Measurements from ENCODE around the gene ALDH1B1.
"Not testable (repeated sequence)": the region's sequence is repeated elsewhere in the genome, so short reads cannot be mapped to it uniquely, and the experiment has no call there.

ALDH1B1 gene

GRCh38 chr9:38386319-38386895 is 6.1 kb upstream of the ALDH1B1 start:
- DNase-seq = no peak

- no peak for DNase-seq
These were observed 5.4 kb upstream of the ALDH1B1 start for GRCh38 chr9:38387066-38387465.

GRCh38 chr9:38387751-38388150 is 4.8 kb upstream of the ALDH1B1 start:
- DNase-seq = no peak

- no peak for DNase-seq
These were observed 3.9 kb upstream of the ALDH1B1 start for GRCh38 chr9:38388283-38389223.

GRCh38 chr9:38389313-38389712 is 3.2 kb upstream of the ALDH1B1 start:
- no peak for DNase-seq

GRCh38 chr9:38390442-38390841 is 2.1 kb upstream of the ALDH1B1 start:
- no peak for DNase-seq

GRCh38 chr9:38390851-38391250 is 1.7 kb upstream of the ALDH1B1 start:
- DNase-seq = no peak

- DNase-seq = no peak
These were observed 1.0 kb upstream of the ALDH1B1 start for GRCh38 chr9:38391278-38392118.

- no peak for DNase-seq
These were observed 760 bp downstream of the ALDH1B1 start for GRCh38 chr9:38393128-38393796.

GRCh38 chr9:38394416-38394815 is 1.9 kb downstream of the ALDH1B1 start:
- DNase-seq = no peak

- no peak for DNase-seq
These were observed 3.3 kb downstream of the ALDH1B1 start for GRCh38 chr9:38395653-38396370.

GRCh38 chr9:38396371-38396671 is 3.8 kb downstream of the ALDH1B1 start:
- DNase-seq = no peak

GRCh38 chr9:38399191-38399590 is 6.7 kb downstream of the ALDH1B1 start:
- DNase-seq = not testable (repeated sequence)

- DNase-seq = no peak
These were observed 9.5 kb downstream of the ALDH1B1 start for GRCh38 chr9:38401994-38402393.

- no peak for DNase-seq
These were observed 11.8 kb downstream of the ALDH1B1 start for GRCh38 chr9:38404314-38404713.

- no peak for DNase-seq
These were observed 13.3 kb downstream of the ALDH1B1 start for GRCh38 chr9:38405785-38406184.

- no peak for DNase-seq
These were observed 14.1 kb downstream of the ALDH1B1 start for GRCh38 chr9:38406476-38407186.

GRCh38 chr9:38408719-38409118 is 16.2 kb downstream of the ALDH1B1 start:
- DNase-seq = no peak

- no peak for DNase-seq
These were observed 20.2 kb downstream of the ALDH1B1 start for GRCh38 chr9:38412751-38413150.

- DNase-seq = no peak
These were observed 20.8 kb downstream of the ALDH1B1 start for GRCh38 chr9:38413283-38413682.

Data from amygdala (tissue), 56 donors.